Sigmoid colon (tissue), 7 donors: Measurements from ENCODE around the gene C2CD4C. TPM values are rescaled to one million over a fixed set of nuclear protein-coding genes. Genes with fewer than 3 reads are reported as not detected.
"Not testable (repeated sequence)": the region's sequence is repeated elsewhere in the genome, so short reads cannot be mapped to it uniquely, and the experiment has no call there.

Experiments
- DNase-seq: peaks from one replicate; pipeline ENCODE4 v3.0.0-alpha.2; 2019
- H3K27ac ChIP-seq, 4 donors: fragments of 200-600 bp; sonication (generic); one replicate each; pipeline ENCODE4 v1.5.1; 2016 to 2019; ENCODE audit warnings: mild to moderate bottlenecking in 1 of 4
- H3K27me3 ChIP-seq, 3 donors: fragments of 200-600 bp; sonication (generic); one replicate each; pipeline ENCODE4 v1.5.1; 2019; ENCODE audit warnings: mild to moderate bottlenecking in 1 of 3
- H3K36me3 ChIP-seq, 4 donors: fragments of 200-600 bp; sonication (generic); one replicate each; pipeline ENCODE4 v1.5.1; 2016 to 2019
- H3K4me1 ChIP-seq, 4 donors: fragments of 200-600 bp; sonication (generic); one replicate each; pipeline ENCODE4 v1.5.1; 2017 to 2019
- H3K4me3 ChIP-seq, 4 donors: fragments of 200-600 bp; sonication (generic); one replicate each; pipeline ENCODE4 v1.5.1; 2017 to 2019; ENCODE audit warnings: mild to moderate bottlenecking in 2 of 4, moderate library complexity in 1 of 4
- H3K9me3 ChIP-seq, 4 donors: fragments of 200-600 bp in 3 of 4; sonication (generic) in 3 of 4; one replicate each; pipeline versions ENCODE4 v1.5.1 to v1.6.1; 2013 to 2019
- CTCF ChIP-seq, 4 experiments: fragments of 450-650 bp in 3 of 4; fragments of 200-600 bp in 1 of 4; IDR thresholded peaks; one replicate each; pipeline ENCODE4 v1.5.1; 2016 to 2019; ENCODE audit warnings: antibody characterized with exemption in 4 of 4, mild to moderate bottlenecking in 3 of 4, moderate library complexity in 2 of 4
- EP300 ChIP-seq, 4 donors: sonication (generic); formaldehyde crosslinking; IDR thresholded peaks; one replicate each; pipeline ENCODE4 v1.6.1; 2017; ENCODE audit warnings: antibody characterized with exemption in 4 of 4
- POLR2A ChIP-seq, 2 donors: fragments of 450-650 bp; IDR thresholded peaks; one replicate each; pipeline ENCODE4 v1.6.1; 2016; ENCODE audit warnings: antibody characterized with exemption in 2 of 2, mild to moderate bottlenecking in 2 of 2, moderate library complexity in 2 of 2
- POLR2AphosphoS5 ChIP-seq, 4 donors: sonication (generic); formaldehyde crosslinking; IDR thresholded peaks; one replicate each; pipeline ENCODE4 v1.6.1; 2017; ENCODE audit warnings: antibody characterized with exemption in 4 of 4
- WGBS, 2 donors: extraction: QIAGEN DNeasy Blood & Tissue Kit; methylation state at CpG; one replicate each; pipeline ENCODE4 v1.1.7; 2013; 5-methylcytosine and 5-hydroxymethylcytosine counted together
- intact Hi-C: fragments of 100-400 bp; cut with DNase I; formaldehyde crosslinking; loops from one replicate; pipeline ENCODE4 v1.15.1; 2023
- polyA plus RNA-seq, 3 donors: library from polyadenylated mRNA; stranded (reverse); fragments of 200-250 nt; gene quantifications; one replicate each; pipeline ENCODE4 v1.2.3, GENCODE V29; 2013
- small RNA-seq, 3 donors: library from RNA; depleted of rRNA; stranded (forward); fragments of <200 nt; gene quantifications; one replicate each; pipeline ENCODE3, GENCODE V24; 2016
- total RNA-seq, 4 donors: library from RNA; depleted of rRNA; stranded (reverse); fragments of >200 nt; gene quantifications; one replicate each; pipeline ENCODE4 v1.1.0, GENCODE V29; 2016
- donor health status: healthy with polysubstance abuse.
- donor health status: Bipolar disorder and iron deficiency.
- donor health status: healthy.

The C2CD4C gene
- total and polyA plus RNA-seq, 7 donors = under 0.01 to 1.2 (median 0.76) TPM; not detected in 1

- 77 to 85% methylated on average over 2 of the region's 2 CpGs for WGBS, 2 donors
- Histone ChIP-seq H3K36me3 (no peaks in the 10 kb centered on the region), H3K27ac (no peak overlapping the region), H3K4me3 (no peak overlapping the region), H3K27me3 (peaks cover 0 to 31% (median 0%) of the 10 kb centered on the region in 3 donors), H3K9me3 (peaks cover 0 to 4% (median under 1%) of the 10 kb centered on the region in 4 donors), H3K4me1 (no peaks in the 10 kb centered on the region)
- no peak for DNase-seq
- TF ChIP-seq EP300 (IDR thresholded peaks at IDR 0.05) = no peak
- TF ChIP-seq CTCF (IDR thresholded peaks at IDR 0.05) = no peak
- no peak for TF ChIP-seq POLR2AphosphoS5 (IDR thresholded peaks at IDR 0.05)
- no peak for TF ChIP-seq POLR2A (IDR thresholded peaks at IDR 0.05)
- intact Hi-C loops = no loop called here
Observed at GRCh38 chr19:359653-359925, 49.4 kb downstream of the C2CD4C start.

GRCh38 chr19:355536-355935, 53.4 kb downstream of the C2CD4C start:
- H3K4me1 ChIP-seq, intact Hi-C loops, DNase-seq, H3K36me3 ChIP-seq, H3K27ac ChIP-seq, H3K4me3 ChIP-seq: not testable (repeated sequence)
- Histone ChIP-seq H3K27me3 (peaks cover 0 to 20% (median 0%) of the 10 kb centered on the region in 3 donors), H3K9me3 (peaks cover 3 to 13% (median 7%) of the 10 kb centered on the region in 4 donors)
- 93% methylated on average over 15 of the region's 15 CpGs for WGBS, 2 donors

Small RNAs within 50 kb of the gene (small RNA-seq; reads per million reads assigned to genes)
- 0 reads per million in 3 donors for gene RNA5SP462

Other genes starting within 250 kb of the C2CD4C start
- 1 to 10 TPM; 1.6 to 3.6 (median 2.3) TPM for gene PLPP2, start 117.7 kb downstream of the C2CD4C start, total RNA-seq
- gene PLPP2, start 117.7 kb downstream of the C2CD4C start, polyA plus RNA-seq = 100 to 1,000 TPM in 1 of 3 donors, 10 to 100 TPM in 2; 22.2 to 111 (median 29.6) TPM
- 10 to 100 TPM; 11.4 to 31.9 (median 13.0) TPM for gene MIER2, start 64.4 kb downstream of the C2CD4C start, total RNA-seq
- 10 to 100 TPM in 1 of 3 donors, 1 to 10 TPM in 2; 6.6 to 15.5 (median 7.4) TPM for gene MIER2, start 64.4 kb downstream of the C2CD4C start, polyA plus RNA-seq
- 10 to 100 TPM; 17.8 to 49.9 (median 24.9) TPM for gene SHC2, start 51.9 kb upstream of the C2CD4C start, total RNA-seq
- gene SHC2, start 51.9 kb upstream of the C2CD4C start, polyA plus RNA-seq = 10 to 100 TPM in 1 of 3 donors, 1 to 10 TPM in 2; 1.8 to 10.8 (median 9.3) TPM
- under 1 TPM in 3 of 4 donors, not detected in 1; 0.16 to 0.55 (median 0.27) TPM for gene MADCAM1, start 87.3 kb upstream of the C2CD4C start, total RNA-seq
- gene MADCAM1, start 87.3 kb upstream of the C2CD4C start, polyA plus RNA-seq = 1 to 10 TPM in 1 of 3 donors, under 1 TPM in 2; 0.46 to 6.3 (median 0.60) TPM
- gene TPGS1, start 98.3 kb upstream of the C2CD4C start, total RNA-seq = 10 to 100 TPM; 36.3 to 78.8 (median 46.6) TPM
- 10 to 100 TPM; 14.3 to 23.6 (median 20.4) TPM for gene TPGS1, start 98.3 kb upstream of the C2CD4C start, polyA plus RNA-seq
- gene CDC34, start 122.6 kb upstream of the C2CD4C start, total RNA-seq = 100 to 1,000 TPM in 2 of 4 donors, 10 to 100 TPM in 2; 74.9 to 152 (median 95.1) TPM
- gene CDC34, start 122.6 kb upstream of the C2CD4C start, polyA plus RNA-seq = 100 to 1,000 TPM in 1 of 3 donors, 10 to 100 TPM in 2; 79.2 to 110 (median 96.7) TPM
- gene GZMM, start 134.9 kb upstream of the C2CD4C start, total RNA-seq = under 1 TPM in 1 of 4 donors, not detected in 3; 0.49 TPM
- 10 to 100 TPM in 1 of 3 donors, not detected in 2; 11.2 TPM for gene GZMM, start 134.9 kb upstream of the C2CD4C start, polyA plus RNA-seq
- 100 to 1,000 TPM; 423 to 500 (median 482) TPM for gene BSG, start 163.4 kb upstream of the C2CD4C start, total RNA-seq
- 100 to 1,000 TPM; 218 to 715 (median 309) TPM for gene BSG, start 163.4 kb upstream of the C2CD4C start, polyA plus RNA-seq
- gene HCN2, start 180.7 kb upstream of the C2CD4C start, total RNA-seq = under 1 TPM in 3 of 4 donors, not detected in 1; 0.36 to 0.55 (median 0.54) TPM
- gene HCN2, start 180.7 kb upstream of the C2CD4C start, polyA plus RNA-seq = under 1 TPM in 2 of 3 donors, not detected in 1; 0.23 to 0.39 TPM
- gene POLRMT, start 224.4 kb upstream of the C2CD4C start, total RNA-seq = 10 to 100 TPM; 18.2 to 26.3 (median 22.3) TPM
- gene POLRMT, start 224.4 kb upstream of the C2CD4C start, polyA plus RNA-seq = 10 to 100 TPM; 16.8 to 63.0 (median 30.3) TPM
- gene FGF22, start 230.7 kb upstream of the C2CD4C start, total RNA-seq = 1 to 10 TPM in 1 of 4 donors, under 1 TPM in 1, not detected in 2; 0.99 to 1.7 TPM
- under 1 TPM in 1 of 3 donors, not detected in 2; 0.20 TPM for gene FGF22, start 230.7 kb upstream of the C2CD4C start, polyA plus RNA-seq